ENCODE data around the gene NCR3LG1.
"Not testable (repeated sequence)": the region's sequence is repeated elsewhere in the genome, so short reads cannot be mapped to it uniquely, and the experiment has no call there.

NCR3LG1 gene

GRCh38 chr11:17414992-17415391 is 63.4 kb downstream of the NCR3LG1 start:
- no peaks in the 10 kb centered on the region for H3K9me3 ChIP-seq
- in situ Hi-C loops (cut with MboI; ENCODE audit: low sequenced_read_pairs), result no loop called here
- no peak for DNase-seq (ENCODE audit: low spot score in 2 of 2)
- no peak overlapping the region for H3K4me3 ChIP-seq
- H3K4me1 ChIP-seq, result no peaks in the 10 kb centered on the region
- H3K36me3 ChIP-seq (replicated peaks), result no peaks in the 10 kb centered on the region
- peaks cover 23% of the 10 kb centered on the region for H3K27me3 ChIP-seq (ENCODE audit: low read depth)

- in situ Hi-C loops (cut with MboI; ENCODE audit: low sequenced_read_pairs), result no loop called here
- no peak for DNase-seq (ENCODE audit: low spot score in 2 of 2)
Observed at GRCh38 chr11:17415523-17416104, 64.0 kb downstream of the NCR3LG1 start.

DNA sequence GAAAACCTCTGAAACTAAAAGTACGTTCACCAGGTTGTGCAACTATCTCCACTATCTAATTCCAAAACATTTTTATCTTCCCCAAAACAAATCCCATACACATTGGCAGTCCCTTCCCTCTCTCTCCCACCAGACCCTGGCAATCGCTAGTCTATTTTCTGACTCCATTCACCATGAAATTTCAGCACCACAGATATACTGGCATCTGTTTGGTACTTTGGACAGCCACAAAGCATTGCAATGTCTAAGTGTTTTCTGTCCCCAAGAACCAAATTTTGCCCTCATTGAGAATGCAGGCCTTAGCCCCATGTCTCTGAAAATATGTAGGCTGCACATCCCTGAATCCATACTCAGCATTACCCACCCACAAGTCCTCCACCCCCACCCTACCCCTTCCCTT is 64.9 kb downstream of the NCR3LG1 start:
- Histone ChIP-seq H3K27me3 (ENCODE audit: low read depth) (peaks cover 23% of the 10 kb centered on the region), H3K4me3 (no peak overlapping the region)

More at GRCh38 chr11:17415523-17416104, 64.0 kb downstream of the NCR3LG1 start:
- H3K9me3 ChIP-seq, result no peaks in the 10 kb centered on the region
- peaks cover 23% of the 10 kb centered on the region for H3K27me3 ChIP-seq (ENCODE audit: low read depth)
- H3K4me3 ChIP-seq, result no peak overlapping the region
- no peaks in the 10 kb centered on the region for H3K4me1 ChIP-seq
- no peaks in the 10 kb centered on the region for H3K36me3 ChIP-seq (replicated peaks)

DNA sequence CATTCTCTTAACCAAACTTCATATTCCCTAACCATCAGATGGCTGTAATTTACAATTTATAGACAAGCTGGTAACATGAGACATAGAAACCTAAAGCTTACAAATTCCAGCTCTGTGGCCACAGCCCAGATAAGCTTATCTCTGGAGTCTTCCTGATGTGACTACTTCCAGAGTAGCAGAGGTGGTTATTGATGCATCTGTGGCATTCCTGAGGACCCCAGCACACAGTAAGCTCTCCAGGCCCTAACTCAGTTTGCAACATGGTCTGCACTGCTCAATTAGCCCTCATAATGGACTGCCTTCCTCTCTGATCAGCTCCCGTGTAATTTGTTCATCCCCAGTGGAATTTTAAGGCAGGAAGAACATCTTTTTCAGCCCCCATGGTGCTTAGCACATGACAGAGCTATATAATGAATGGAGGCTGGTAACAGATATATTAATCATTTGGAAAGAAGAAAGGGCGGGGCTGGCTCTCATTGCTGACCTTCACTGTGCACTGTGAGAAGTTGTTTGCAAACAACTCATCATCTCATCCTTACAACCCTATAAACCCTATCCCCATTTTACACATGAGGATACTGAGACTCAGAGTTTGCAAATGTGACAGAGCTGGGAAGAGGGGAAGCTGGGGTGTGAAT is 67.0 kb downstream of the NCR3LG1 start:
- no peak for DNase-seq (ENCODE audit: low spot score in 2 of 2)
- H3K4me1 ChIP-seq, result no peaks in the 10 kb centered on the region
- in situ Hi-C loops (cut with MboI; ENCODE audit: low sequenced_read_pairs), result no loop called here
- no peak overlapping the region for H3K4me3 ChIP-seq
- H3K9me3 ChIP-seq, result no peaks in the 10 kb centered on the region
- no peaks in the 10 kb centered on the region for H3K36me3 ChIP-seq (replicated peaks)
- peaks cover 20% of the 10 kb centered on the region for H3K27me3 ChIP-seq (ENCODE audit: low read depth)

More for the DNA sequence above, 64.9 kb downstream of the NCR3LG1 start:
- no peak for DNase-seq (ENCODE audit: low spot score in 2 of 2)
- in situ Hi-C loops (cut with MboI; ENCODE audit: low sequenced_read_pairs), result no loop called here
- H3K4me1 ChIP-seq, result no peaks in the 10 kb centered on the region
- H3K9me3 ChIP-seq, result no peaks in the 10 kb centered on the region
- H3K36me3 ChIP-seq (replicated peaks), result no peaks in the 10 kb centered on the region

- Histone ChIP-seq H3K4me3 (no peak overlapping the region), H3K27me3 (ENCODE audit: low read depth) (peaks cover 6% of the 10 kb centered on the region), H3K9me3 (no peaks in the 10 kb centered on the region), H3K36me3 (replicated peaks) (no peaks in the 10 kb centered on the region), H3K4me1 (no peaks in the 10 kb centered on the region)
- peak in 1 of 2 experiments; percentile 21 for DNase-seq (ENCODE audit: low spot score in 2 of 2)
- in situ Hi-C loops (cut with MboI; ENCODE audit: low sequenced_read_pairs), result no loop called here
Observed at GRCh38 chr11:17421781-17422180, 70.2 kb downstream of the NCR3LG1 start.

GRCh38 chr11:17423533-17424310 is 72.1 kb downstream of the NCR3LG1 start:
- no peak for DNase-seq (ENCODE audit: low spot score in 2 of 2)
- H3K4me3 ChIP-seq, result no peak overlapping the region
- no peaks in the 10 kb centered on the region for H3K4me1 ChIP-seq
- in situ Hi-C loops (cut with MboI; ENCODE audit: low sequenced_read_pairs), result no loop called here
- peaks cover 2% of the 10 kb centered on the region for H3K27me3 ChIP-seq (ENCODE audit: low read depth)
- H3K36me3 ChIP-seq (replicated peaks), result no peaks in the 10 kb centered on the region
- H3K9me3 ChIP-seq, result no peaks in the 10 kb centered on the region

DNA sequence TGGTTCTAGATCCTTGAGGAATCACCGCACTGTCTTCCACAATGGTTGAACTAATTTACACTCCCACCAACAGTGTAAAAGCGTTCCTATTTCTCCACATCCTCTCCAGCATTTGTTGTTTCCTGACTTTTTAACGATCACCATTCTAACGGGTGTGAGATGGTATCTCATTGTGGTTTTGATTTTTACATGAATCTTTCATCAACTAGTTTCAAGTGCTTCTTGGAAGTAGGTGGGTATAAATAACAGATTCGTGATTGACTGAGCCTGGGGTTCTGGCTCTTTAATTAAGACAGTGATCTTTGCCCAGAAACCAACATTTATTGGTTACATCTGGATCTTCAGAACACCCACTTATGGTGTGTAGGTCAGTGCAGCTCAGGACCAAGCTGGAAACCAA is 74.6 kb downstream of the NCR3LG1 start:
- H3K36me3 ChIP-seq (replicated peaks); in situ Hi-C loops (cut with MboI; ENCODE audit: low sequenced_read_pairs); DNase-seq (ENCODE audit: low spot score in 2 of 2); H3K4me1 ChIP-seq; H3K4me3 ChIP-seq; H3K9me3 ChIP-seq; H3K27me3 ChIP-seq (ENCODE audit: low read depth): not testable (repeated sequence)
